ENCODE results near the gene SSH2.

DNA sequence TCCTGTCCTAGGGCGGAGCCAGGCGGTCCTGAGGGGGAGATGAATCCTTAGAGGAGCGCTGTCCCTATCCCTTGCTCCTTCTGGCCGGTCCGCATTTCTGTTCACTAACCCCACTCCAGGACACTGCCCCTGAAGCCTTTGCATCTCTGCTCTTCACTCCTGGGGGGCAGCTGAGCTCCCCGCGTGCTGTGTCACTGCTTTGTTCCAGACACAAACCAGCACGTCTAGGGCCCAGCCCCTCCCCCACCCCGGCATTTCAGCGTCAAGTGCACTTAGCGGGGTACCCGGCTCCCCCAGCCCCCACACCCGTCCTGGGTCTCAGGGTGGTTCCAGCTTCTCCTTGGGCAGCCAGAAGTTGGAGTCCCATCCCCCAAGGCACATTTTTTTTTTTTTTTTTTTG is 316.2 kb downstream of the SSH2 start:
- TF ChIP-seq, protein P1, sequence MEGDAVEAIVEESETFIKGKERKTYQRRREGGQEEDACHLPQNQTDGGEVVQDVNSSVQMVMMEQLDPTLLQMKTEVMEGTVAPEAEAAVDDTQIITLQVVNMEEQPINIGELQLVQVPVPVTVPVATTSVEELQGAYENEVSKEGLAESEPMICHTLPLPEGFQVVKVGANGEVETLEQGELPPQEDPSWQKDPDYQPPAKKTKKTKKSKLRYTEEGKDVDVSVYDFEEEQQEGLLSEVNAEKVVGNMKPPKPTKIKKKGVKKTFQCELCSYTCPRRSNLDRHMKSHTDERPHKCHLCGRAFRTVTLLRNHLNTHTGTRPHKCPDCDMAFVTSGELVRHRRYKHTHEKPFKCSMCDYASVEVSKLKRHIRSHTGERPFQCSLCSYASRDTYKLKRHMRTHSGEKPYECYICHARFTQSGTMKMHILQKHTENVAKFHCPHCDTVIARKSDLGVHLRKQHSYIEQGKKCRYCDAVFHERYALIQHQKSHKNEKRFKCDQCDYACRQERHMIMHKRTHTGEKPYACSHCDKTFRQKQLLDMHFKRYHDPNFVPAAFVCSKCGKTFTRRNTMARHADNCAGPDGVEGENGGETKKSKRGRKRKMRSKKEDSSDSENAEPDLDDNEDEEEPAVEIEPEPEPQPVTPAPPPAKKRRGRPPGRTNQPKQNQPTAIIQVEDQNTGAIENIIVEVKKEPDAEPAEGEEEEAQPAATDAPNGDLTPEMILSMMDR (IDR thresholded peaks at IDR 0.05), result no peak
- no peak for TF ChIP-seq POLR2A (IDR thresholded peaks at IDR 0.05; ENCODE audit: low read depth)
